Measurements from ENCODE around the gene OTOG. TPM values are rescaled to one million over a fixed set of nuclear protein-coding genes. Genes with fewer than 3 reads are reported as not detected.
"Not testable (repeated sequence)": the region's sequence is repeated elsewhere in the genome, so short reads cannot be mapped to it uniquely, and the experiment has no call there.

Gene OTOG
- total and polyA plus RNA-seq, 11 donors, result not detected

- intact Hi-C loops (cut with DNase I), result no loop called here
- Histone ChIP-seq H3K9me3 (no peaks in the 10 kb centered on the region), H3K4me1 (no peaks in the 10 kb centered on the region), H3K36me3 (no peaks in the 10 kb centered on the region), H3K4me3 (no peak overlapping the region), H3K27ac (no peak overlapping the region), H3K27me3 (peaks cover 0 to 9% (median 0%) of the 10 kb centered on the region in 9 donors)
- no peak for DNase-seq
- 86 to 96% (median 91%) methylated on average over 7 to 13 of the region's 13 CpGs for WGBS, 4 donors
- TF ChIP-seq POLR2A (IDR thresholded peaks at IDR 0.05) (no peak), CTCF (IDR thresholded peaks at IDR 0.05) (no peak)
- ATAC-seq, result no peak
Observed at GRCh38 chr11:17611503-17612220, 64.6 kb downstream of the OTOG start.

DNA sequence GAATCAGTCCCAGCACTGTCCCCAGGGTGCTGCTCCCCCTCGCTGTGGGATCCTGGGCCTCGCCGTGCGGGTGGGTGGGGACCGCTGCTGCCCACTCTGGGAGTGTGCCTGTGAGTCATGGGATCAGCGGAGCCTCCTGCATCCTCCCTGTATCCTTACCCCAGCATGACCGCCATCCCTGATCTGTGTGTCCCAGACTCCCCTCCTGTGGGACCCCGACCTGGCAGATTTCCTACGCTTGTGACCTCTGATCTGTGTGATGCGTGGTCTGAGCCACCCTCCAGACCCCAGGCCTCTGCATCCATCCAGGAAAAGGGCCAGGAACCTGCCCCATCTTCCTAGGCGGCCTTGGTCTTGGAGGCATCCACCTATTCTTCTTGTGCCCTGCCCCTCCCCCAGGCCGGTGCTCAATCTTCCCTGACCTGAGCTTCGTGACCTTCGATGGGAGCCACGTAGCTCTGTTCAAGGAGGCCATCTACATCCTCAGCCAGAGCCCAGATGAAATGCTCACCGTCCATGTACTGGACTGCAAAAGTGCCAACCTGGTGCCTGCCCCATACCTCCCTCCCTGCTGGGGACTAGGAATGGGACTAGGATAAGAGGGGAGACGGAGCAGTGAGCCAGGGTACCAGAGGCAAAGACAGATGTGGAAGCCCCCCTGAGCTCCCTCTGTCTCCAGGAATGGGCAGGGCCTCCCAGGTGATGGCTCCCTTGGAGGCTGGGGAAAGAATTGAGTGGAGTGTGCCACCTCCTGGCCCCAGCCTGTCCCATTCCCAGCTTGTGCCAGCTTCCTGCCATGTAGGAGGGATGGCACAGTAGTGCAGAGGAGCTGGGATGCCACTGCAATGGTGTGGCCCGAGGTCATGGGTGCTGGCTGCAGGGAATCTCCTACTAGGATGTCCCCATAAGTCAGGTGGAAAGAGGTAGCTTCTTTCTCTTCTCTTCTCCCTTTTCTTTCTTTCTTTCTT, 65.4 kb downstream of the OTOG start:
- ATAC-seq (no peak), DNase-seq (no peak)
- WGBS, 4 donors, result 80 to 86% (median 85%) methylated on average over 13 to 18 of the region's 18 CpGs

GRCh38 chr11:17613428-17613962, 66.4 kb downstream of the OTOG start:
- peaks cover 0 to 9% (median 0%) of the 10 kb centered on the region in 9 donors for H3K27me3 ChIP-seq
- 77 to 91% (median 86%) methylated on average over 5 of the region's 5 CpGs for WGBS, 4 donors
- TF ChIP-seq POLR2A (IDR thresholded peaks at IDR 0.05) (no peak), CTCF (IDR thresholded peaks at IDR 0.05) (no peak)
- no peaks in the 10 kb centered on the region for H3K36me3 ChIP-seq
- no peak overlapping the region for H3K27ac ChIP-seq
- ATAC-seq (no peak), DNase-seq (no peak)
- peaks cover 0 to 1% (median 0%) of the 10 kb centered on the region in 12 donors for H3K9me3 ChIP-seq
- H3K4me1 ChIP-seq, result no peaks in the 10 kb centered on the region
- H3K4me3 ChIP-seq, result no peak overlapping the region
- intact Hi-C loops (cut with DNase I), result no loop called here

More for the DNA sequence above, 65.4 kb downstream of the OTOG start:
- H3K36me3 ChIP-seq, result no peaks in the 10 kb centered on the region
- peaks cover 0 to 9% (median 0%) of the 10 kb centered on the region in 9 donors for H3K27me3 ChIP-seq
- intact Hi-C loops (cut with DNase I), result no loop called here
- no peaks in the 10 kb centered on the region for H3K4me1 ChIP-seq
- no peak overlapping the region for H3K27ac ChIP-seq
- no peaks in the 10 kb centered on the region for H3K9me3 ChIP-seq
- no peak overlapping the region for H3K4me3 ChIP-seq
- no peak for TF ChIP-seq CTCF (IDR thresholded peaks at IDR 0.05)
- TF ChIP-seq POLR2A (IDR thresholded peaks at IDR 0.05), result no peak

DNA sequence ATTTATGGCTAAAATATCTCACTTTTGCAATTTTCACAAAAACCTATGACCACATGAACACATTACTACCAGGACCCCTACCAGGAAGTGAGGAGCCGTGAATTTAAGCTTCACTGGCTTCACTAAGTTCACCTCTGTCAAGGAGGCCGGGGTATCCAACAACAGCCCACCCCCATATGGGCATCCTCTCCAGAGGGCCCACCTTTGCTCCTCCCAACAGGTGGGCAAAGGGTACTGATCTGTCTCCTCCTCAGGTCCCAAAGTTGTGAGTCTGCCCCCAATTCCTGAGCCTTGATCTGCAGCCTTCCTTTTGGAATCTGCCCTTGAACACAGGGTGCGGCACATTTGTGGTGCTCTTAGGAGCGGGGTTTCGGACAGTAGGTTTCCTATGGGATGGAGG, 66.9 kb downstream of the OTOG start:
- TF ChIP-seq POLR2A (IDR thresholded peaks at IDR 0.05), result no peak
- TF ChIP-seq CTCF (IDR thresholded peaks at IDR 0.05), result no peak
- intact Hi-C loops (cut with DNase I), result no loop called here
- H3K4me3 ChIP-seq, result no peak overlapping the region
- WGBS, 4 donors, result 84 to 96% (median 93%) methylated on average over 3 to 5 of the region's 5 CpGs
- H3K27me3 ChIP-seq, result peaks cover 0 to 9% (median 0%) of the 10 kb centered on the region in 9 donors
- peaks cover 0 to 6% (median 0%) of the 10 kb centered on the region in 12 donors for H3K9me3 ChIP-seq
- no peaks in the 10 kb centered on the region for H3K36me3 ChIP-seq
- no peaks in the 10 kb centered on the region for H3K4me1 ChIP-seq
- no peak for DNase-seq
- H3K27ac ChIP-seq, result no peak overlapping the region
- no peak for ATAC-seq

GRCh38 chr11:17622711-17623110, 75.7 kb downstream of the OTOG start:
- ATAC-seq, H3K4me1 ChIP-seq, H3K36me3 ChIP-seq, H3K27ac ChIP-seq, DNase-seq, H3K27me3 ChIP-seq, H3K4me3 ChIP-seq: not testable (repeated sequence)
- peaks cover 0 to 39% (median 8%) of the 10 kb centered on the region in 12 donors for H3K9me3 ChIP-seq
- WGBS, 4 donors, result 86 to 89% (median 87%) methylated on average over 4 of the region's 4 CpGs
- intact Hi-C loops (cut with DNase I), result loop anchor here in 1 of 10 donors (5.0 kb wide), 1 partner anchor 85 kb away; no protein-coding TSS in a partner anchor
